ENCODE results near the gene CERS3.
"Not testable (repeated sequence)": the region's sequence is repeated elsewhere in the genome, so short reads cannot be mapped to it uniquely, and the experiment has no call there.

The CERS3 gene

GRCh38 chr15:100464888-100465287 lies 63.9 kb downstream of the CERS3 start:
- no peak for DNase-seq (ENCODE audit: low spot score)

- DNase-seq (ENCODE audit: low spot score) = no peak
Measured at GRCh38 chr15:100464256-100464655, 64.5 kb downstream of the CERS3 start.

GRCh38 chr15:100463515-100463914 lies 65.2 kb downstream of the CERS3 start:
- no peak for DNase-seq (ENCODE audit: low spot score)

- DNase-seq (ENCODE audit: low spot score) = no peak
Measured at GRCh38 chr15:100461049-100461448, 67.7 kb downstream of the CERS3 start.

- no peak for DNase-seq (ENCODE audit: low spot score)
Measured at GRCh38 chr15:100457201-100457600, 71.5 kb downstream of the CERS3 start.

GRCh38 chr15:100454148-100454547 lies 74.6 kb downstream of the CERS3 start:
- no peak for DNase-seq (ENCODE audit: low spot score)

GRCh38 chr15:100448481-100448880 lies 80.3 kb downstream of the CERS3 start:
- DNase-seq (ENCODE audit: low spot score) = no peak

- not testable (repeated sequence) for DNase-seq (ENCODE audit: low spot score)
Measured at GRCh38 chr15:100441063-100441462, 87.7 kb downstream of the CERS3 start.

- DNase-seq (ENCODE audit: low spot score) = no peak
Measured at GRCh38 chr15:100439514-100439913, 89.2 kb downstream of the CERS3 start.

- no peak for DNase-seq (ENCODE audit: low spot score)
Measured at GRCh38 chr15:100438570-100438969, 90.2 kb downstream of the CERS3 start.

GRCh38 chr15:100437261-100437660 lies 91.5 kb downstream of the CERS3 start:
- no peak for DNase-seq (ENCODE audit: low spot score)

- no peak for DNase-seq (ENCODE audit: low spot score)
Measured at GRCh38 chr15:100434561-100434960, 94.2 kb downstream of the CERS3 start.

- DNase-seq (ENCODE audit: low spot score) = no peak
Measured at GRCh38 chr15:100434038-100434437, 94.7 kb downstream of the CERS3 start.

- DNase-seq (ENCODE audit: low spot score) = no peak
Measured at GRCh38 chr15:100433304-100433703, 95.4 kb downstream of the CERS3 start.

GRCh38 chr15:100430411-100430810 lies 98.3 kb downstream of the CERS3 start:
- DNase-seq (ENCODE audit: low spot score) = no peak

GRCh38 chr15:100429116-100429728 lies 99.5 kb downstream of the CERS3 start:
- DNase-seq (ENCODE audit: low spot score) = no peak

GRCh38 chr15:100426937-100427336 lies 101.8 kb downstream of the CERS3 start:
- DNase-seq (ENCODE audit: low spot score) = no peak

- no peak for DNase-seq (ENCODE audit: low spot score)
Measured at GRCh38 chr15:100405179-100405578, 123.6 kb downstream of the CERS3 start.

- no peak for DNase-seq (ENCODE audit: low spot score)
Measured at GRCh38 chr15:100400996-100401395, 127.8 kb downstream of the CERS3 start.

GRCh38 chr15:100394736-100395440 lies 133.9 kb downstream of the CERS3 start:
- no peak for DNase-seq (ENCODE audit: low spot score)

GRCh38 chr15:100393008-100393407 lies 135.7 kb downstream of the CERS3 start:
- no peak for DNase-seq (ENCODE audit: low spot score)

- DNase-seq (ENCODE audit: low spot score) = no peak
Measured at GRCh38 chr15:100385300-100386050, 143.3 kb downstream of the CERS3 start.

- no peak for DNase-seq (ENCODE audit: low spot score)
Measured at GRCh38 chr15:100384108-100384410, 144.7 kb downstream of the CERS3 start.

All from AG20443 (cell line).